H1 (cell line): Measurements from ENCODE around the gene ARHGEF2. TPM values are rescaled to one million over a fixed set of nuclear protein-coding genes. Genes with fewer than 3 reads are reported as not detected.

ENCODE experiments used
- CTCF ChIA-PET: fragments of 300-600 bp; sonication (Branson Sonifier 250); formaldehyde crosslinking; loops from one replicate; lab custom pipeline; 2021; ENCODE audit not compliant: partially characterized antibody; lab: Charles Lee
- POLR2A ChIA-PET: fragments of 300-600 bp; sonication (Branson Sonifier 250); formaldehyde crosslinking; loops from one replicate; lab custom pipeline; 2021; ENCODE audit warnings: inconsistent platforms; ENCODE audit not compliant: partially characterized antibody; lab: Charles Lee
- DNase-seq, 2 experiments: peaks; one replicate each; pipeline versions ENCODE4 v3.0.0 to v3.0.0-alpha.2; 2010 to 2022; ENCODE audit warnings: low spot score in 2 of 2, low read depth in 1 of 2, mixed read lengths in 1 of 2
- FAIRE-seq: peaks from 2 replicates; lab custom pipeline; 2011; peaks lifted over from hg19 to GRCh38; lab: Jason Lieb, UNC
- H2AFZ ChIP-seq: 2 replicates; pipeline ENCODE4 v1.8.1; 2012; ENCODE audit warnings: low read length, inconsistent platforms
- H2AK5ac ChIP-seq: 2 replicates; pipeline ENCODE4 v1.6.1; 2013; ENCODE audit warnings: low read depth, low read length
- H2BK120ac ChIP-seq: replicated peaks from 2 replicates; pipeline ENCODE3; 2013; ENCODE audit warnings: low read depth, low read length, inconsistent platforms
- H2BK12ac ChIP-seq: 2 replicates; pipeline ENCODE4 v1.6.1; 2013; ENCODE audit warnings: low read depth, low read length
- H2BK15ac ChIP-seq: 2 replicates; pipeline ENCODE4 v1.6.1; 2013; ENCODE audit warnings: low read length
- H2BK20ac ChIP-seq: 2 replicates; pipeline ENCODE4 v1.6.1; 2013; ENCODE audit warnings: low read length
- H2BK5ac ChIP-seq: 2 replicates; pipeline ENCODE4 v1.6.1; 2013; ENCODE audit warnings: low read depth, low read length
- H3K14ac ChIP-seq: 2 replicates; pipeline ENCODE4 v1.6.1; 2013; ENCODE audit warnings: inconsistent platforms; ENCODE audit not compliant: insufficient read length
- H3K18ac ChIP-seq: 2 replicates; pipeline ENCODE4 v1.6.1; 2013; ENCODE audit warnings: low read length; ENCODE audit errors: extremely low read depth
- H3K23ac ChIP-seq: 2 replicates; pipeline ENCODE4 v1.6.1; 2013; ENCODE audit warnings: inconsistent platforms; ENCODE audit not compliant: insufficient read length
- H3K23me2 ChIP-seq: 2 replicates; pipeline ENCODE4 v1.6.1; 2013; ENCODE audit warnings: low read depth, low read length
- H3K27ac ChIP-seq: 2 replicates; pipeline ENCODE4 v1.6.1; 2011; ENCODE audit warnings: low read depth, low read length, inconsistent platforms
- H3K27me3 ChIP-seq, 4 experiments: replicated peaks in 1 of 4; 1 replicate in 1 of 4; 2 replicates in 3 of 4; pipeline versions ENCODE4 v1.6.1 to v1.8.1; 2011 to 2013; ENCODE audit warnings: low read length in 3 of 4, mild to moderate bottlenecking in 3 of 4, inconsistent platforms in 2 of 4, mixed read lengths in 2 of 4, moderate library complexity in 1 of 4; ENCODE audit not compliant: control insufficient read depth in 3 of 4, insufficient read depth in 3 of 4; ENCODE audit errors: extremely low read depth in 1 of 4
- H3K36me3 ChIP-seq, 4 experiments: 2 replicates each; pipeline versions ENCODE4 v1.6.1 to v1.8.1; 2011 to 2013; ENCODE audit warnings: mild to moderate bottlenecking in 4 of 4, low read length in 3 of 4, moderate library complexity in 2 of 4, control low read depth in 1 of 4, inconsistent platforms in 1 of 4; ENCODE audit not compliant: insufficient read depth in 4 of 4, control insufficient read depth in 2 of 4
- H3K4ac ChIP-seq: replicated peaks from 2 replicates; pipeline ENCODE3; 2013; ENCODE audit warnings: low read length, low read depth, mixed read lengths, inconsistent platforms; ENCODE audit not compliant: insufficient read length
- H3K4me1 ChIP-seq, 4 experiments: replicated peaks in 1 of 4; 1 replicate in 1 of 4; 2 replicates in 3 of 4; pipeline versions ENCODE4 v1.6.1 to v1.8.1; 2011 to 2013; ENCODE audit warnings: low read length in 3 of 4, inconsistent platforms in 2 of 4, mixed read lengths in 1 of 4; ENCODE audit not compliant: insufficient read depth in 4 of 4, control insufficient read depth in 3 of 4
- H3K4me2 ChIP-seq, 2 experiments: 2 replicates each; pipeline versions ENCODE4 v1.6.1 to v1.8.1; 2011 to 2013; ENCODE audit warnings: low read depth in 2 of 2, low read length in 2 of 2, control low read depth in 1 of 2, inconsistent platforms in 1 of 2, mild to moderate bottlenecking in 1 of 2; ENCODE audit not compliant: insufficient read depth in 1 of 2
- H3K4me3 ChIP-seq, 4 experiments: fragments of 200-600, 300-600 bp in 1 of 4; sonication (generic), shearing (Covaris generic), sonication (Bioruptor Twin) in 1 of 4; 2 replicates each; pipeline versions ENCODE4 v1.5.1 to v1.8.1; 2011 to 2016; ENCODE audit warnings: low read length in 4 of 4, low read depth in 3 of 4, control low read depth in 2 of 4, inconsistent platforms in 2 of 4, mild to moderate bottlenecking in 2 of 4, mixed read lengths in 1 of 4, moderate library complexity in 1 of 4; ENCODE audit not compliant: insufficient read depth in 2 of 4; ENCODE audit errors: extremely low read depth in 1 of 4
- H3K56ac ChIP-seq: replicated peaks from 2 replicates; pipeline ENCODE3; 2013; ENCODE audit warnings: low read depth, mild to moderate bottlenecking, mixed read lengths, low read length, inconsistent platforms; ENCODE audit not compliant: insufficient read length
- H3K79me1 ChIP-seq: 2 replicates; pipeline ENCODE4 v1.6.1; 2013; ENCODE audit warnings: low read depth, low read length, control low read depth
- H3K79me2 ChIP-seq, 2 experiments: 2 replicates each; pipeline versions ENCODE4 v1.6.1 to v1.8.1; 2012 to 2013; ENCODE audit warnings: low read length in 2 of 2, mild to moderate bottlenecking in 2 of 2, inconsistent platforms in 1 of 2; ENCODE audit not compliant: insufficient read depth in 2 of 2, control insufficient read depth in 1 of 2
- H3K9ac ChIP-seq, 4 experiments: replicated peaks in 1 of 4; 1 replicate in 1 of 4; 2 replicates in 3 of 4; pipeline versions ENCODE4 v1.6.1 to v1.8.1; 2011 to 2013; ENCODE audit warnings: low read depth in 3 of 4, low read length in 3 of 4, control low read depth in 2 of 4, mild to moderate bottlenecking in 2 of 4, moderate library complexity in 2 of 4, inconsistent platforms in 1 of 4; ENCODE audit errors: extremely low read depth in 1 of 4
- H3K9me3 ChIP-seq, 2 experiments: 2 replicates each; pipeline versions ENCODE4 v1.6.1 to v1.8.1; 2012 to 2013; ENCODE audit warnings: mild to moderate bottlenecking in 2 of 2, moderate library complexity in 2 of 2, control low read depth in 1 of 2, inconsistent platforms in 1 of 2, low read depth in 1 of 2, low read length in 1 of 2, mixed read lengths in 1 of 2; ENCODE audit not compliant: insufficient read depth in 2 of 2
- H4K20me1 ChIP-seq, 2 experiments: replicated peaks in 1 of 2; 2 replicates each; pipeline versions ENCODE3 to v1.8.1; 2011 to 2013; ENCODE audit warnings: inconsistent platforms in 2 of 2, low read length in 2 of 2, mild to moderate bottlenecking in 1 of 2; ENCODE audit not compliant: insufficient read depth in 2 of 2, control insufficient read depth in 1 of 2
- H4K5ac ChIP-seq: 2 replicates; pipeline ENCODE4 v1.6.1; 2013; ENCODE audit warnings: low read length, low read depth, mixed read lengths, inconsistent platforms; ENCODE audit not compliant: insufficient read length
- H4K8ac ChIP-seq: 2 replicates; pipeline ENCODE4 v1.8.0; 2013; ENCODE audit warnings: mild to moderate bottlenecking, moderate library complexity, low read length, inconsistent platforms; ENCODE audit not compliant: insufficient read depth; ENCODE audit errors: extremely low read depth
- H4K91ac ChIP-seq: replicated peaks from 2 replicates; pipeline ENCODE3; 2013; ENCODE audit warnings: low read length, mixed read lengths, inconsistent platforms; ENCODE audit not compliant: insufficient read length
- RXRA ChIP-seq: IDR thresholded peaks from 2 replicates; pipeline ENCODE4 v1.6.1; 2011; ENCODE audit warnings: low read depth, mild to moderate bottlenecking, low read length, moderate library complexity; ENCODE audit not compliant: insufficient read depth
- SUZ12 ChIP-seq: fragments of 200-600 bp; sonication (generic); IDR thresholded peaks from 2 replicates; pipeline ENCODE4 v1.6.1; 2012; ENCODE audit warnings: mild to moderate bottlenecking, inconsistent platforms, low read length, moderate library complexity, mixed read lengths
- ZNF274 ChIP-seq: IDR thresholded peaks from 2 replicates; pipeline ENCODE4 v1.7.0; 2012; ENCODE audit warnings: low read length, borderline replicate concordance; ENCODE audit errors: extremely low read depth
- WGBS, 2 experiments: shearing (Covaris generic) in 1 of 2; methylation state at CpG; one replicate each; pipeline versions ENCODE4 v1.1.6 to v1.1.7; 2013 to 2015; ENCODE audit warnings: low lambda C conversion rate in 2 of 2, mixed read lengths in 2 of 2, inconsistent platforms in 1 of 2, low coverage in 1 of 2, missing lambda C conversion rate in 1 of 2; ENCODE audit not compliant: insufficient replicate concordance in 2 of 2, insufficient coverage in 1 of 2, insufficient read length in 1 of 2; ENCODE audit errors: extremely low coverage in 1 of 2, missing lambda C conversion rate in 1 of 2; 5-methylcytosine and 5-hydroxymethylcytosine counted together
- polyA plus RNA-seq, 7 experiments: library from polyadenylated mRNA; depleted of rRNA in 3 of 7; stranded (reverse) in 5 of 7; unstranded in 2 of 7; fragments of >200 nt in 5 of 7; fragments of 200-250 nt in 2 of 7; gene quantifications; 1 replicate in 5 of 7; 2 replicates in 1 of 7; 4 replicates in 1 of 7; pipeline versions ENCODE4 v1.2.1 to v1.2.3, GENCODE V29; 2011 to 2013; ENCODE audit warnings: missing spikeins in 2 of 7, mixed read lengths in 2 of 7
- total RNA-seq: library from RNA; stranded (reverse); fragmentation: NEBNext Ultra II Directional; extraction: Animal tissue kit (Norgen Biotek cat#: 25700); gene quantifications from 2 replicates; pipeline ENCODE4 v1.2.1, GENCODE V29; 2021

ARHGEF2 gene
- total and polyA plus RNA-seq, 2 of the 8 experiments (the other 6 are each of a cell fraction or from before 2014, with no cell fraction given), result 42.7 to 80.5 TPM

GRCh38 chr1:155909894-155910293, 68.5 kb downstream of the ARHGEF2 start:
- 95% methylated on average over 3 of the region's 4 CpGs; no CpG with 5 or more reads in 1 of the 2 experiments for WGBS, 2 experiments
- Histone ChIP-seq H3K79me2 (peaks cover 0 to 11% of the 10 kb centered on the region in 2 experiments; a peak in 1 of 4 replicates), H3K23me2 (peaks cover 3% of the 10 kb centered on the region; the same call in 1 of the 2 replicates), H2BK20ac (no peak overlapping the region), H3K27me3 (no peaks in the 10 kb centered on the region), H2BK120ac (no peak overlapping the region), H3K4me3 (peak overlapping the region in 1 of 4 experiments; percentile 87; a peak in 1 of 8 replicates), H2BK5ac (no peak overlapping the region), H3K36me3 (peaks cover 12 to 66% (median 26%) of the 10 kb centered on the region in 4 experiments), H3K9ac (no peak overlapping the region), H3K18ac (no peak overlapping the region), H4K20me1 (peaks cover 0 to 2% of the 10 kb centered on the region in 2 experiments), H2AFZ (no peak overlapping the region), H4K5ac (no peak overlapping the region), H2BK12ac (no peak overlapping the region), H3K4me1 (peaks cover 0 to 3% (median 1%) of the 10 kb centered on the region in 4 experiments; a peak in 2 of 7 replicates), H3K79me1 (no peaks in the 10 kb centered on the region; the same call in 1 of the 2 replicates), H3K4me2 (peak overlapping the region in 1 of 2 experiments; percentile 70; a peak in 1 of 4 replicates), H4K8ac (no peak overlapping the region), H3K27ac (no peak overlapping the region), H3K14ac (no peak overlapping the region), H3K9me3 (no peaks in the 10 kb centered on the region), H3K23ac (no peak overlapping the region), H4K91ac (no peak overlapping the region), H3K56ac (no peak overlapping the region), H2BK15ac (no peak overlapping the region), H2AK5ac (no peak overlapping the region), H3K4ac (no peak overlapping the region)
- no peak for DNase-seq
- ChIA-PET CTCF (no interaction called here), POLR2A (interaction anchor here (0.7 to 1.9 kb wide), 8 partner anchors 11 to 136 kb away, joined by 3 to 5 read pairs (median 3); partner anchors contain the start of genes KHDC4 and SYT11)
- FAIRE-seq, result no peak
- TF ChIP-seq RXRA (no peak), SUZ12 (no peak), ZNF274 (no peak)
